GM18517 (cell line): ENCODE measurements around the gene RBM23.

Experiments used
- ATAC-seq: cut with Tn5 transposase; IDR thresholded peaks from one replicate; pipeline ENCODE4 v1.9.1; 2021; ENCODE audit warnings: mild to moderate bottlenecking, moderate library complexity; ENCODE audit not compliant: unreplicated experiment

RBM23 gene

GRCh38 chr14:22845821-22846625 lies 72.9 kb downstream of the RBM23 start:
- ATAC-seq: no peak

GRCh38 chr14:22845103-22845394 lies 73.9 kb downstream of the RBM23 start:
- no peak for ATAC-seq

- no peak for ATAC-seq
These were observed 74.5 kb downstream of the RBM23 start for GRCh38 chr14:22844221-22845102.
